Measurements from ENCODE around the gene KCND3. TPM values are rescaled to one million over a fixed set of nuclear protein-coding genes. Genes with fewer than 3 reads are reported as not detected.
A peak's percentile ranks its signal among the peaks of the same experiment; 100 is the strongest.

The KCND3 gene
- total RNA-seq, 1 donor from 2014 or later, result 0.06 TPM

- Histone ChIP-seq H3F3A (ENCODE audit: low read depth) (peaks cover 12% of the 10 kb centered on the region), H3K36me3 (no peaks in the 10 kb centered on the region), H4K20me1 (ENCODE audit: low read depth) (no peaks in the 10 kb centered on the region), H3K27me3 (no peaks in the 10 kb centered on the region), H3K4me3 (no peak overlapping the region), H3K9ac (no peak overlapping the region), H3K4me2 (peak overlapping the region; percentile 26), H3K27ac (no peak overlapping the region), H2AFZ (replicated peaks) (no peak overlapping the region), H3K79me2 (ENCODE audit: low read depth) (no peaks in the 10 kb centered on the region), H3K4me1 (peaks cover 30% of the 10 kb centered on the region), H3K9me3 (ENCODE audit: low read depth) (no peaks in the 10 kb centered on the region)
- peak overlapping the region; percentile 37 for H3K4me3 Mint-ChIP-seq
- peaks cover 64% of the 10 kb centered on the region for H3K4me1 Mint-ChIP-seq
- peaks cover 7% of the 10 kb centered on the region for H3K27me3 Mint-ChIP-seq (ENCODE audit: insufficient read depth, low read depth)
- H3K9me3 Mint-ChIP-seq, result no peaks in the 10 kb centered on the region
- peak; percentile 58 for DNase-seq (ENCODE audit: low spot score)
- no peak for TF ChIP-seq EZH2phosphoT487 (IDR thresholded peaks at IDR 0.05)
- no peak for TF ChIP-seq CTCF (IDR thresholded peaks at IDR 0.05)
- TF ChIP-seq EZH2 (IDR thresholded peaks at IDR 0.05), result no peak
- peak overlapping the region; percentile 89 for H3K27ac Mint-ChIP-seq
- H3K36me3 Mint-ChIP-seq, result no peaks in the 10 kb centered on the region
These were observed 80.4 kb downstream of the KCND3 start for GRCh38 chr1:111909030-111909429.

- Histone ChIP-seq H3K4me3 (no peak overlapping the region), H2AFZ (replicated peaks) (no peak overlapping the region), H3K27me3 (no peaks in the 10 kb centered on the region), H3K27ac (no peak overlapping the region), H3K9me3 (ENCODE audit: low read depth) (no peaks in the 10 kb centered on the region), H3K4me1 (peaks cover 39% of the 10 kb centered on the region), H4K20me1 (ENCODE audit: low read depth) (peaks cover 4% of the 10 kb centered on the region), H3K9ac (no peak overlapping the region), H3K4me2 (no peak overlapping the region), H3K36me3 (no peaks in the 10 kb centered on the region), H3K79me2 (ENCODE audit: low read depth) (no peaks in the 10 kb centered on the region), H3F3A (ENCODE audit: low read depth) (peaks cover 21% of the 10 kb centered on the region)
- DNase-seq (ENCODE audit: low spot score), result no peak
- H3K4me3 Mint-ChIP-seq, result no peak overlapping the region
- H3K27ac Mint-ChIP-seq, result no peak overlapping the region
- no peaks in the 10 kb centered on the region for H3K9me3 Mint-ChIP-seq
- TF ChIP-seq CTCF (IDR thresholded peaks at IDR 0.05) (no peak), EZH2phosphoT487 (IDR thresholded peaks at IDR 0.05) (no peak), EZH2 (IDR thresholded peaks at IDR 0.05) (no peak)
- H3K27me3 Mint-ChIP-seq (ENCODE audit: insufficient read depth, low read depth), result peaks cover 7% of the 10 kb centered on the region
- H3K36me3 Mint-ChIP-seq, result no peaks in the 10 kb centered on the region
- H3K4me1 Mint-ChIP-seq, result peaks cover 73% of the 10 kb centered on the region
These were observed 81.4 kb downstream of the KCND3 start for GRCh38 chr1:111908011-111908621.

- peaks cover 7% of the 10 kb centered on the region for H3K27me3 Mint-ChIP-seq (ENCODE audit: insufficient read depth, low read depth)
- no peak for DNase-seq (ENCODE audit: low spot score)
These were observed 82.1 kb downstream of the KCND3 start for GRCh38 chr1:111907321-111907720.

More at GRCh38 chr1:111907321-111907720, 82.1 kb downstream of the KCND3 start:
- Histone ChIP-seq H4K20me1 (ENCODE audit: low read depth) (peaks cover 4% of the 10 kb centered on the region), H3K9ac (no peak overlapping the region), H3K9me3 (ENCODE audit: low read depth) (no peaks in the 10 kb centered on the region), H3K79me2 (ENCODE audit: low read depth) (no peaks in the 10 kb centered on the region), H3F3A (ENCODE audit: low read depth) (peaks cover 25% of the 10 kb centered on the region), H3K27ac (no peak overlapping the region), H3K4me3 (no peak overlapping the region), H3K4me2 (no peak overlapping the region), H3K27me3 (no peaks in the 10 kb centered on the region), H3K4me1 (peaks cover 42% of the 10 kb centered on the region), H2AFZ (replicated peaks) (no peak overlapping the region), H3K36me3 (no peaks in the 10 kb centered on the region)
- H3K4me3 Mint-ChIP-seq, result no peak overlapping the region
- no peaks in the 10 kb centered on the region for H3K36me3 Mint-ChIP-seq
- no peak overlapping the region for H3K27ac Mint-ChIP-seq
- H3K9me3 Mint-ChIP-seq, result no peaks in the 10 kb centered on the region
- H3K4me1 Mint-ChIP-seq, result peaks cover 75% of the 10 kb centered on the region
- no peak for TF ChIP-seq EZH2phosphoT487 (IDR thresholded peaks at IDR 0.05)
- TF ChIP-seq CTCF (IDR thresholded peaks at IDR 0.05), result no peak
- no peak for TF ChIP-seq EZH2 (IDR thresholded peaks at IDR 0.05)

Data from neural progenitor cell (in vitro differentiated cells).